GM21737 (cell line): Measurements from ENCODE around the gene TTYH3.
"Not testable (repeated sequence)": the region's sequence is repeated elsewhere in the genome, so short reads cannot be mapped to it uniquely, and the experiment has no call there.

ENCODE experiments used
- ATAC-seq: cut with Tn5 transposase; IDR thresholded peaks from one replicate; pipeline ENCODE4 v1.9.1; 2021; ENCODE audit warnings: mild to moderate bottlenecking, moderate library complexity; ENCODE audit not compliant: unreplicated experiment

TTYH3 gene

DNA sequence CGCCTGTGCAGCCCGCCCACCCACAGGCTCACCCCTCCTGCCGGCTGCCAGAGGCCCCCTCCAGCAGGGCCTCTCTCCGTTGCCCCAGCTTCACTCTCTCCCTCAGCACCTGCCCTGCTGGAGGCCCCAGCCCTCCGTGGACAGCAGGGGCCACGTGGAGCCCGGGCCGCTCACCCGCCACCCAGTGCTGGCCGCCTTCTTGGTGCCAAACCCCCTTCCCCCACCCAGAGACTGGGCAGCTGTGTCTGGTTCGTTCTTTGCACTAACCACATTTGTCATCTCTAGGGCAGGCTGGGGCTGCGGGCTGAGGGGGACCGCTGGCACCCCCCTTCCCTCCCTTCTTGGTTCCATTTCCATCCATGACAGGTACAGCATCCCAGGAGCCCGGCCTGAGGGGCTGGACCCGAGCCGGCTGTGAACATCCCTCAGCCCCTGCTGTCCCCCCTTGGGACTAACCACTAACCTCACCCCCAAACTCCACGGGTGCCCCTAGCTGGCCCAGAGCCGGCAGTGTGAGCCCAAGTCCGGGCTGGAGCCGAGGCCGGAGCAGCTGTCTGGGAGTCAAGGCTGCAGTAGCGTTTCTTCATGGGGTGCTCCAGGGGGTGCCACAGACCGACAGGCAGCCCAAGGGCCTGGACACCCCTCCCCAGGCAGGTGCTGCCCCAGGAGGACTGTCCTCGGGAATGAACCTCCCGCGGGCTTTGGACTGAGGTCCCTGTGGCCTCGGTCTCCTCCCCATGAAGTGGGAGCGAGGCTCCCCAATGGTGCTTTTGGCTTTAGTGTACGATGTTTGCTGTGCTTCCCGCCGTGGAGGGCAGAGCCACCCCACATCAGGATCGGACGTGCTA, 30.7 kb downstream of the TTYH3 start:
- no peak for ATAC-seq

DNA sequence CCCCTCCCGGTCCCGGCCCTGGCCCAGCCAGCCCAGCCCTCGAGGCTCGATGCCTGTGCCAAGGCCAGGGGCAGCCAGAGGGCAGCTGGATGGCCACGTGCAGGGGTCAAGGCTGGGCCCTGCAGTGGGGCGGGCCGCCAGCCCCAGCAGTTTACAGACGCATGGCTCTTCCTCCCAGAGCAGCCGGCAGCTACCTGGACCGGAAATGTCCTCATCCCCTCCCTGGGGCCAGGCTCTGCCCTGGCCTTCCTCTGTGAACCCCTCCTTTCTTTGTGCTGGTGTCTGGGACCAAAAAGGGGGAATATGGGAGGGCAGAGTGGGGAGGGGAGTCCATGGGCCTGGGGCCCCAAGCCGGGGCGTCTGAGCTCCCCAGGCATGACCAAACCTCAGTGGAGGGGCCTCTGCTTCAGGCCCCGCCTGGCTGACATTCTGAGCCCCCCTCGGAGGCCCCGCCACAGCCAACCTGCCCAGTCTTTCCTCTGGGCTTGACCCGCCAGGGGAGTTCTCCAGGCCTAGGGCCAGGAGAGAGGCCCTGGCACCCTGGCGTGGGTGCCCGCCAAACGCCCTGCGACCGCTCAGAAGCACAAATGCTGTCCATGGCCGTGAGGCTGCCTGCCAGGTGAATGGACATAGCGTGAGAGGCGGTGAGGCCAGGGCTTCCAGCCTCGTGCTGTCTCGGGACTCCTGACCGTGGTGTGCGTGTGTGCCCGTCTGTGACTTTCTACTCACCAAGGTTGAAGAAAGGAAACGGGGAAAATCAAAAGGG, 31.5 kb downstream of the TTYH3 start:
- no peak for ATAC-seq

DNA sequence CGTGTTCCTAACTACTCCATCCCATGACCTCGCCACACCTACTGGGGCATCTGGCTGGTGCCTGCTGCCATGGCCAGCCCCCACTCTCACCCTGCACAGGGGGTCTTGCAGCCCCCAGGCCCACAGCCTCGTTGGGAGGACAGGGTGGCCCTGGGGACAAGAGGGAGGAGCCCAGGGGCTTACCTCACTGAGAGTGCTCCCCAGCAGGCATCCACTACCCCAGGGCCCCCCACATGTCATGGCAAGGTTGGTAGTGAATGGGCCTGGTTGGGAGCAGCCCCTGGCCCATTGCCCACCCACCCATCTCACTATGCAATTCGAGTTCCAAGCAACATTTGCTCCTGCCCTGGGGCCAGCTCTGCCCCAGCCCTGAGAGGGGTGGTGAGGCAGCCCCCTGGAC, 32.2 kb downstream of the TTYH3 start:
- ATAC-seq = no peak

DNA sequence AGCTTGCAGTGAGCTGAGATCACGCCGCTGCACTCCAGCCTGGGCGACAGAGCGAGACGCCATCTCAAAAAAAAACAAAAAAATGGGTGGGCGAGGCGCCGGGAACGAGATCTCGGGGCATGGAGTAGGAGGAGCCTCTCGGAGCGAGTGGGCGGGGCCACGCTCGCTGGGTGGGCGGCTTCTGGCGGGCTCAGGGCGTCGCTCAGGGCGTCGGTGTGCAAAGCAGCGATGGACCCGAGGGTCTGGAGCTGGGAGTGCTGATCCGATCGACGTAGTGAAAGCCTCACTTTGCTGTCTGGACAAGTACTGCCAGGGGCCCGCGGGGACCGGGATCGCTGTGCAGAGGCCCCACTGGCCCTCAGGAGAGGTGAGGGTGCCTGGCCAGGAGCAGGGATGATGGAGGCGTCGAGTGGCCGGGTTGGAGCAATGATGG, 33.6 kb downstream of the TTYH3 start:
- ATAC-seq = no peak

DNA sequence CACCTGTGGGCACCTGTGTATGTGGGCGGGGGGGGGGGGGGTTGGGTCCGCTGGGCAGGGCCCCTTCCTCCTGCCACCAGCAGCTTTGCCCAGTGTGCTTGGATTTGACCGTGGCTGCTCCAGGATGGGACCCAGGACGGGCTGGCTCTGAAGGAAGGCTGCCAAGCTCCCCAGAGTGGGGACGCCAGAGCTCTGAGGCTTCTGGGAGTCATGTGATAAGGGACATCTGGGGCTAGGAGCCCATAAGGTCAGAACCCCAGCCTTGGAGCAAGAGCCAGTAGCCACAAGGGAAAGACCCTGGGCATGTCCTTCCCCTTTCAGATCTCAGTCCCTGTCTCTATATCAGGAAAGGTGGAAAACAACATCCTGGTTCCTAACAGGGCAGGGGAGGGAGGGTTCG, 34.4 kb downstream of the TTYH3 start:
- no peak for ATAC-seq

DNA sequence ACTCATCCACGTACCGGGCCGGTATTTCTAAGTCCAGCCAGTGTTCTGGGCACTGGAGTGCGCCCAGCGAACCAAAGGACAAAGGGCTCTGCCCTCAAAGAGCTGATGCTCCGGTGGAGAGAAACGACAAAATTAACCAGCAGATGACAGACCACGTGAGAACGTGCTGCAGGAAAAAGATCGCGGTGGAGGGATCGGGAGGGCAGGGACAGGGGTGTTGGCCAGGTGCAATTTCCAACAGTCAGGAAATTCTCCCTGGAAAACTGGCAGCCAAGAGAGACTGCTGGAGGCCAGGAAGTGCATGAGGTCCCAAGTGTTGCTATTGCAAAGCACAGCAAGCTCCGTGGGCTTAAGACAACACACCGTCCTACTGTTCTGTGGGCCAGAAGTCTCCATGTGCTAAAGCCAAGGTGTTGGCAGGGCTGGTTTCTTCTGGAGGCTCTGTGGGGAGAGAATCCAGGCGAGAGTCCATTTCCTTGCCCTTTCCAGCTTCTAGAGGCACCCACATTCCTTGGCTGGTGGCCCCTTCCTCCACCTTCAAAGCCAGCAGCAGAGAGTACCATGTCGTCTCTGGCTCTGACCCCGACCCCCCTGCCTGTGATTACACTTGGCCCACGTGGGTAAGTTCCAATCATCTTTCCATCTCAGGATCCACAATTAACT, 34.9 kb downstream of the TTYH3 start:
- no peak for ATAC-seq

DNA sequence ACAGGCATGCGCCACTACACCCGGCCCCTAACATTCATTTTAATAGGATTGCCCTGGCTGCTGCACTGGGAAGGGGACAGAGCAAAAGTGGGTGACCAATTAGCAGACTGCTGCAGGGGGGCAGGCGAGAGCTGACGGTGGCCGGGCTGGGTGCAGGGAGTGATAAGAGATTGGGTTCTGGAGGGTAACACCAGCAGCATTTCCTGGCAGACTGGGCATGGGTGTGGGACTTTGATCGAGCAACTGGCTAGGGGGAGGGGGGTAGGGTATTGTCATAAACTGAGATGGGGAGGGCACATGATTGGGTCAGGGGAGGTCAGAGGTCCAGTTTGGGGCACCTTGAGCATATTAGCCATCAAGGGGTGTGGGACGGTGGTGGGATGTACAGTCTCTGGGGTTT, 36.1 kb downstream of the TTYH3 start:
- ATAC-seq = no peak

DNA sequence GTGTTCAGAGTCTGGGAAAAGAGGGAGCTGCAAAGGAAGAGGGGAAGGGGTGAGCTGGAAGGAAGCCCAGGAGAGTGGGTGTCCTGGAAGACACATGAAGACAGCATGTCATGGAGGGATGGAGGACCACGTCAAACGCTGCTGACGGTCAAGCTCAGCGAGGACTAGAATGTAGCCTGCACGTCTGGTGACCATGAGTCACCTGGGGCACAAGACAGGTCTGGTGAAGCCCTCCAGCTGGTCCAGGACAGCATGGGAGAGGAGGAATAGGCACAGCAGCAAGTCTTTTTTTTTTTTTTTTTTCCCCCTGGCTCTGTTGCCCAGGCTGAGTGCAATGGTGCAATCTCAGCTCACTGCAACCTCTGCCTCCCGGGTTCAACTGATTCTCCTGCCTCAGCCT, 36.6 kb downstream of the TTYH3 start:
- ATAC-seq = no peak

- no peak for ATAC-seq
These were observed 38.4 kb downstream of the TTYH3 start for GRCh38 chr7:2670171-2670570.

- no peak for ATAC-seq
These were observed 39.1 kb downstream of the TTYH3 start for GRCh38 chr7:2670720-2671391.

GRCh38 chr7:2673214-2673613, 41.4 kb downstream of the TTYH3 start:
- not testable (repeated sequence) for ATAC-seq

- no peak for ATAC-seq
These were observed 42.1 kb downstream of the TTYH3 start for GRCh38 chr7:2673934-2674333.

DNA sequence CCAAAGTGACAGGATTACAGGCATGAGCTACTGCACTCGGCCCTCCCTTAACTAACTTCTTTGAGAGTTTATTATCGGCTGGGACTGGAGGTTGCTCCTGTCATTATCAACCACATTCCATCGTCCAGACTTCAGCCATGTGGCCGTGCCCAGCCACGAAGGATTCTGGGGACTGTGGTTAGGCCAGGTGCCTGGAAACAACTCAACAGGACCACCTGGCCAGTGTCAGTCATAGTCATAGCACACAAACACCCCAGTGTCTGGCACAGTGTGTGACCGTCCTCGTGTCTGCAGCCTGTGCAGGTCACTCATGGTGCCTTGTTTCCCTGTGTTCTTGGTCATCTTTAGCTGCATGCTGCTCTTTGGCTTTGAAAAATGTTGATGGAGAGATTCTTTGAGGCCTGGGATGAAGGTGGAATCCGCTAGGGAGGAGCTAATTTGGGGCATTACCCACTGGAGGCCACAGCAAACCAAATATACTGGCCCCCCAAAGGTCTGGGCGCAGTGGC, 43.5 kb downstream of the TTYH3 start:
- no peak for ATAC-seq

DNA sequence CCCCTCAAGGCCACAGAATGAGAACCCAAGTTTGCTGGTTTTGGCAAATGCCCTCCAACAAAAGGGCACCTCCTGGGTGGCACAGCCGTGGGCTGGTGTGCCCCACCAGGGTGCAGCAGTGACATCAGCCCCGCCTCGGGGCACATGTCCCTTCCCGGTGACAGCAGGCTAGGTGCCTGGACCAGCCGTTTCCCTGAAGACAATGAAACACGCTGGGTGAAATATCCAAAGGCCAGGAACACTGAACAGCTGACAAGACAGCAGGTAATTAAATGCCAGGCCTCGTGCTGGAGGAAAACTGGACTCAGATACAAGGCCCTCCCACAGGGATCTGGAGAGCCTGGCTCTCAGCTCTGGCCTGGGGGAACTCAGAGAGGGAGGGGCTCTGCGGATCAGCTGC, 44.8 kb downstream of the TTYH3 start:
- not testable (repeated sequence) for ATAC-seq

DNA sequence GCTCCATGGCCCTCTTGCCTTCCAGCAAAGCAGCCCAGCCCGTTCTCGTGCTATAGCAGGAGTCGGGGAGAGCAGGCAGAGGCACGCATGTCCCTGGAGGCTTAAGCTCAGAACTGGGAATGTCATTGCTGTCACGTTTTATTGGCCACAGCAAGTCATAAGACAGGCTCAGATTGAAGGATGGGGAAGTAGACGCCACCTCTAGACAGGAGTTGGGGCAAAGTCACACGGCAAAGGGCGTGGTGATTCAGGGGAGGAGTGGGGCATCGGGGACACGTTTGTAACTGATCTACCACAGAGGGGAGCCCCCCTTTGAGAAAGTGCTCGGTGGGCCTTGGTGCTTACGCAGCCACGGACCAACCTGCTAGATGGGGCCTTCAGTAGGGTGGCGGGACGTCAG, 46.7 kb downstream of the TTYH3 start:
- not testable (repeated sequence) for ATAC-seq

GRCh38 chr7:2679135-2680127, 47.6 kb downstream of the TTYH3 start:
- ATAC-seq = not testable (repeated sequence)

- no peak for ATAC-seq
These were observed 48.5 kb downstream of the TTYH3 start for GRCh38 chr7:2680256-2680655.

DNA sequence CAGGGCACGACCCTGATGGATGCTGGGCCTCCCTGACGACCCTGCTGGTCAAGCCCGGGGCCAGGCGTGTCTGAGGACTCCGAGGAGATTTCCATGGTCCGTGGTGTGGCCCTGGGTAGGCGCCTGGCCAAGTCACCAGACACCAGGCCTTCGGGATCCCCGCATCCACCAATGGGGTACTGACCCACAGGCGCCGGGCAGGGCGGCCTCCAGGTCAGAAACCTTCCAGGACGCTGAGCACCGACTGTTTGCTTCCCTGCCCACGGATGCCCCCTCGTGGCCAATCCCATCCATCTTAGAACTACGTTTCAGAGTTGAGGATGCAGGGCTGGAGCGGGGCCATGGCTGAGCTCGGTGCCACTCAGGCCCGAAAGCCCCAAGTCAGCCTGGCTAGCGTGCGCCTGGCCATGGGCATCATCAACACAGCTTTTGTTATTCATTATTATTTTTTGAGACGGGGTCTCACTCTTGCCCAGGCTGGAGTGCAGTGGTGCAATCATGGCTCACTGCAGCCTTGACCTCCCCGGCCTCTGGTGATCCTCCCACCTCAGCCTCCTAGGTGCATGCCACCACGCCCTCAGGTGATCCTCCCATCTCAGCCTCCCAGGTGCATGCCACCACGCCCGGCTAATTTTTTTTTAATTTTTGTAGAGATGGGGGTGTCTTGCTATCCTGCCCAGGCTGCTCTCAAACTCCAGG, 49.2 kb downstream of the TTYH3 start:
- ATAC-seq = no peak
